ENCODE results near the gene OMD.

The OMD gene

GRCh38 chr9:92408747-92409478 is 15.4 kb downstream of the OMD start:
- DNase-seq, result no peak

GRCh38 chr9:92407818-92408217 is 16.5 kb downstream of the OMD start:
- DNase-seq, result no peak

- DNase-seq, result peak in 1 of 2 donors; percentile 1
Measured at GRCh38 chr9:92406477-92406876, 17.8 kb downstream of the OMD start.

GRCh38 chr9:92405818-92406217 is 18.5 kb downstream of the OMD start:
- no peak for DNase-seq

- DNase-seq, result no peak
Measured at GRCh38 chr9:92404042-92404836, 20.0 kb downstream of the OMD start, which contains the start of gene OGN. TSS of gene OGN (minus strand) at chr9:92404578. CDS start at chr9:92403407, 1,171 bp downstream.

- no peak for DNase-seq
Measured at GRCh38 chr9:92402826-92403745, 21.2 kb downstream of the OMD start.

GRCh38 chr9:92402360-92402759 is 21.9 kb downstream of the OMD start:
- no peak for DNase-seq

- DNase-seq, result no peak
Measured at GRCh38 chr9:92397853-92398252, 26.4 kb downstream of the OMD start.

GRCh38 chr9:92395617-92396016 is 28.7 kb downstream of the OMD start:
- no peak for DNase-seq

GRCh38 chr9:92393686-92394085 is 30.6 kb downstream of the OMD start:
- DNase-seq, result no peak

- no peak for DNase-seq
Measured at GRCh38 chr9:92392690-92393089, 31.6 kb downstream of the OMD start.

GRCh38 chr9:92385953-92386352 is 38.3 kb downstream of the OMD start:
- no peak for DNase-seq

- DNase-seq, result no peak
Measured at GRCh38 chr9:92385477-92385876, 38.8 kb downstream of the OMD start.

GRCh38 chr9:92385001-92385400 is 39.3 kb downstream of the OMD start:
- DNase-seq, result no peak

- DNase-seq, result no peak
Measured at GRCh38 chr9:92384375-92384774, 39.9 kb downstream of the OMD start.

- no peak for DNase-seq
Measured at GRCh38 chr9:92381775-92382174, 42.5 kb downstream of the OMD start.

GRCh38 chr9:92380603-92381002 is 43.7 kb downstream of the OMD start:
- DNase-seq, result no peak

- DNase-seq, result no peak
Measured at GRCh38 chr9:92378865-92379560, 45.3 kb downstream of the OMD start.

- no peak for DNase-seq
Measured at GRCh38 chr9:92377876-92378275, 46.4 kb downstream of the OMD start.

- DNase-seq, result no peak
Measured at GRCh38 chr9:92373167-92373566, 51.1 kb downstream of the OMD start.

- DNase-seq, result no peak
Measured at GRCh38 chr9:92369075-92369474, 55.2 kb downstream of the OMD start.

All from stimulated activated CD4-positive, alpha-beta T cell treated with anti-CD3 and anti-CD28 coated beads, Interleukin-2, amount 100 ng/mL, for 48 hours (primary cell).